HS-27A (cell line): Measurements from ENCODE around the gene IGLON5.

Experiments
- DNase-seq: peaks from one replicate; pipeline ENCODE4 v3.0.0-alpha.2; 2012; ENCODE audit warnings: low read depth, missing footprints

The IGLON5 gene

DNA sequence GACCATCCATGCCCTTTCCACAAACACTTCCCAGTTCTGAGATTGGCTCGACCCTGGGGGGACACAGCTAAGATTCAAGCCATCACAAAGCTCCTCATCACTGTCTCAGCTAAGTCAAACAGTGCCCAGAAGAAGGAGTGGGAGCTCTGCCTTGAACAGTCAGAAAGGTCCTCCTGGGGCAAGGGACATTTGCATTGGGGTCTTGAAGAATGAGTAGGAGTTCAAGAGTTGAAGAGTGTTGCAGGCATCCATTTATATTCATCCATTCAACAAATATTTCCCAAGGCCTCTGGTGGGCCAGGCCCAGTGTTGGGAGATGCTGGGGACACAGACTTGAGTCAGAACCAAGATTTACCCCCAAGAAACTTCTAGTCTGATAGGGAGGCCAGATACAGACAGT, 6.5 kb downstream of the IGLON5 start:
- no peak for DNase-seq

DNA sequence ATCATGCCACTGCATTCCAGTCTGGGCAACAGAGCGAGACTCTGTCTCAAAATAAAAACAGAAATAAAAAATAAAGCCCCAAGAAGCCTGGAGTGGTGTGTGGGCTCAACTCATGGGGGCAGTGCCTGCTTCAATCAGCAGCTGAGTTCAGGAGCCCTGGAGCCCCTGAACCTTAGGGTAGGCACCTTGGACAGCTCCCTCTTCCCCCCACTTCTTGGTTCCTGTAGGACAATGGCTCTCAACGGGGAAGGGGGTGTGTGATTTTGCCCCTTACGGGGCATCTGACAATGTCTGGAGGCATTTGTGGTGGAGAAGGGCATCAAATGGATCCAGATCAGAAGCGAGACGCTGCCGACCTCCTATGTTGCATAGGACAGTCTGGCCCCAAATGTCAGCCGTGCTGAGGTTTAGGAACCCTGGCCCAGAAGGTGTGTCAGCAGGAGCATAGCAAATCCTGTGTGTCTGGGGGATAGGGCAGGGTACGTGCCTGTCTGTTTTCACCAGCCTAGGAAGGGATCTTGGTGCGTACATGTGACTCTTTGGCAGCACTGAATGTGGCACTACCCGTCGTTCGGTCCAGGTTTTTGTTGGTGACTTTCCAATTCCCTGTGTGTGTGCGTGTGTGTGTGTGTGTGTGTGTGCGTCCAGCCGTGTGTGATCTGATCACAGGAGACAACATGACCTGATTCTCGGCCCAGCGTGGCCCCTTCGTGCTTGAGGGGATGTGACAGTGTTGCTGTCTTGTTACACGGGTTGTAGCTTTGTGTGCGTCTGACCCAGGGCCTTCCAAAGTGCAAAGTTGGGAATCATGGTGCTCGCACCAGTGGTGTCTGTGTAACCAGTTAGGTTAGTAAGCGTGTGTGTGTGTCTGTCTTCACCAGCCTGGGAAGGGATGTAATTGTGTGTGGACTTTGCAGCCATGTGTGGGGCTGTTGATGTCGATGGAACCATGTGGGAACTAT, 7.5 kb downstream of the IGLON5 start:
- DNase-seq = no peak

DNA sequence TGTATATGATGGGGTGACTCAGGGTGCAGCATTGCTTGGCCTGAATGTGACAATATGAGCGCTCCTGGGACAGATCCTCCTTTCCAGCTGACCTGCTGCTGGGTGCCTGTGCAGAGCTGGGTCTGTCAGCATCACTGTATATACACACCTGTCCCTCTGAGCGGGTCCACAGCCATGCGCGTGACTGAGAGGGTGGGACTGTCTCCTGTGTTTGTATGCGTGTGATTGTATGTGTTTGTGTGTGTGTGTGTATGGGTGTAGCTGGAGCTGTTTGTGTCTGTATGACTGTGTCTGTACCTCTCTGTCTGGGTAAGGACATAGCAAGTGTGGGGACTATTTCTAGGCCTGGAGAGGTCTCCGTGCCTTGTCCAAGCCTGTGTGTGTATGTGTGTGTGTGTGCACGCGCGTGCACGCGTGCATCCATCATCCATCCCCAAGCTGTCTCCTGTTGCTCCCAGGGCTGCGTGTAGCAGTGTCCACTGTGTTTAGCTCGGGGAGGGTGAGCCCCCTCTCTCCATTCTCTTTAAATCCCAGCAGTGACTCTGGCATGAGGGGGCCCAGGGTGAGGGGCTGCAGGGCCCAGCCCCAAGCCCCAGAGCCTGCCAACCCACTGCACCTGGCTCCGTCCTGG, 8.3 kb downstream of the IGLON5 start:
- no peak for DNase-seq

DNA sequence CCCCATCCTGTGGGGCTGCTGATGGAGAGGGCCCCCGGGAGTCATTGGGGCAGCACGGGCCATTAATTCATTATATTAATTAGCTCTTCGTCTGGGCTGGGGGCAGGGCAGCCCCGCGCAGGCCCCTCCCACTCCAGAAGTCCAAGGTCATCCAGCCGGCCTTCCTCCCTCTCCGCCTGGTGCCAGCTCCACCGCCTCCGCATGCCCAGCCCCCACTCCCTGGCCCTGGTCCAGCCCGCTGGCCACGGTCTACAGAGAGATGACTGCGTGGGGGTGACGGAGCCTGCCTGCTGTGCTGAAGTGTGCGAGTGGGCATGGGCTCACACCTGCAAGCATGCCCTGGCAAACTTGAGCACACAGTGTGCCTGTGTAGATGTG, 8.8 kb downstream of the IGLON5 start:
- no peak for DNase-seq

DNA sequence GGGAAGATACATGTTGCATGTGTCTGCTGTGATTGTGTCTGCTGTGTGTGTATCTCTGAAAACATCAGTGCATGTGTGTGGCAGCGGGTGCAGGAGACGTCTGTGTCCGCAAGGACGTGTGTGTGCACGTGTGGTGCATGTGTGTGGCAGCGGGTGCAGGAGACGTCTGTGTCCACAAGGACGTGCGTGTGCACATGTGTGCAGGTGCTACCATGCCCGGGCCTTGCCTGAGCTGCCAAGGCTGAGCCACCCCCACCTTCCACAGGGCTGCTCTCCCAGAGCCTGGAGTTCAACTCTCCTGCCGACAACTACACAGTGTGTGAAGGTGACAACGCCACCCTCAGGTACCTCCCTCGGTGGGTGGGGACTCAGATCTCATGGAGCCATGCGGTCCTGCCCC, 10.4 kb downstream of the IGLON5 start:
- DNase-seq = no peak

DNA sequence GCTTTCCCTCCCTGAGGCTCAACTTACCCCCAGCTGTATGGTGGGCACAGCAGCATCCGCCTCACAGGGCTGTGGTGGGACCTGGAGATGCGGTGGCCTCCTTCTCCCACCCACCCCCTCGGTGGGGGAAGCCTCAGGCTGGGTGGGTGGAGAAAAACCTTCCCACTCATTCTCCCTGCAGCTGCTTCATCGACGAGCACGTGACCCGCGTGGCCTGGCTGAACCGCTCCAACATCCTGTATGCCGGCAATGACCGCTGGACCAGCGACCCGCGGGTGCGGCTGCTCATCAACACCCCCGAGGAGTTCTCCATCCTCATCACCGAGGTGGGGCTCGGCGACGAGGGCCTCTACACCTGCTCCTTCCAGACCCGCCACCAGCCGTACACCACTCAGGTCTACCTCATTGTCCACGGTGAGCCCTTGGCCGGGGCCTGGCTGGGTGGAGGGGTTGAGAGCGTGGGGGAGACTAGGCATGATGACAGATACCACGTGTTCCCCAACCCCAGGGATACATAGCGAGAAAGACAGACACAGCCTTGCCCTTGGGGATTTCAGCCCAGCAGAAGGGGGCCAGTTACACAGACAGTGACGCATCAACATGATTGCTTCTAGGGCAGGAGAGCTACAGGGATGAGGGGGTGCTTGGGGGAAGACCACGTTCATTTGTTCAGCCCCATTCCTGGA, 12.2 kb downstream of the IGLON5 start:
- DNase-seq = no peak

DNA sequence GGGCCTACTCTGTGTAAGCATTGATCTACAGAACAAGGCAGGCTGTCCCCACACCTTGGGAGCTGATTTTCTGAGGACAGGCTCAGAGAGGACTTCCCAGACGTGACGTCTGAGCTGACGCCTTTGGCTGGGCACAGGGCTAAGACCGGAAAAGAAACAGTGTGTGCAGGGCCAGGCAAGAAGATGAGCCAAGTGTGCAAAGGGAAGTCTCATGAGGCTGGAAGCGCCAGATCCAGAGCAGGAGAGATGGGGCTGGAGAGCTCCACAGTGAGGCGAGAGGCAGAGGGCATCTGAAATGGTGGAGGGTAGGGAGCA, 12.7 kb downstream of the IGLON5 start:
- no peak for DNase-seq

DNA sequence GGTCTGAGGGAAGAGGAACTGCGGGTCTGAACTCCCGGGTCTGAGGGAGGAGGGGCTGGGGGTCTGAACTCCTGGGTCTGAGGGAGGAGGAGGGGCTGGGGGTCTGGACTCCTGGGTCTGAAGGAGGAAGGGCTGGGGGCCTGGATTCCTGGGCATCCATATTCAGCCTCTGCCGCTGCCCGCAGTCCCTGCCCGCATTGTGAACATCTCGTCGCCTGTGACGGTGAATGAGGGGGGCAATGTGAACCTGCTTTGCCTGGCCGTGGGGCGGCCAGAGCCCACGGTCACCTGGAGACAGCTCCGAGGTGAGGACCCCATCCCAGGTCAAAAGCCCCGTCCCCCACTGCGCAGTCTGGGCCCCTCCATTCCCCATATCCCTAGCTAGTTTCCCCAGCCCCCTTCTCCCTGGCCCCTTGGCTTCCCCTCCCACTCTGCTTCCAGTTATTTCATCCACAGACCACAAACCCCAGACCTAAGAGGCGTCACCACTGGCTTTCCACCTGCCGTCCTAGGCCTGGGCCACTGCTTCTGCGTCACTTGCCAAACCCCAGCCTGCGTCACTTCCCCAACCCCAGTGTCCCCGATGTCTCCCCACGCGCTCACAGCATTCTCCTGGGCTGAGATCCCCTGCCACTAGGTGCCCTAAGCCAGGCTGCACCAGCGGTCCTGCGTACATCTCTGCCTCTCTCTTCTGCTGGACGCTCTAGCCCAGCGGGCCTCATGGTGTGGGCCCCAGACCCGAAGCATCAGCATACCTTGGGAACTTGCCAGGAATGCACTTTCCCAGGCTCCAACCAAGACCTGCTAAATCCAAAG, 13.9 kb downstream of the IGLON5 start:
- no peak for DNase-seq

DNA sequence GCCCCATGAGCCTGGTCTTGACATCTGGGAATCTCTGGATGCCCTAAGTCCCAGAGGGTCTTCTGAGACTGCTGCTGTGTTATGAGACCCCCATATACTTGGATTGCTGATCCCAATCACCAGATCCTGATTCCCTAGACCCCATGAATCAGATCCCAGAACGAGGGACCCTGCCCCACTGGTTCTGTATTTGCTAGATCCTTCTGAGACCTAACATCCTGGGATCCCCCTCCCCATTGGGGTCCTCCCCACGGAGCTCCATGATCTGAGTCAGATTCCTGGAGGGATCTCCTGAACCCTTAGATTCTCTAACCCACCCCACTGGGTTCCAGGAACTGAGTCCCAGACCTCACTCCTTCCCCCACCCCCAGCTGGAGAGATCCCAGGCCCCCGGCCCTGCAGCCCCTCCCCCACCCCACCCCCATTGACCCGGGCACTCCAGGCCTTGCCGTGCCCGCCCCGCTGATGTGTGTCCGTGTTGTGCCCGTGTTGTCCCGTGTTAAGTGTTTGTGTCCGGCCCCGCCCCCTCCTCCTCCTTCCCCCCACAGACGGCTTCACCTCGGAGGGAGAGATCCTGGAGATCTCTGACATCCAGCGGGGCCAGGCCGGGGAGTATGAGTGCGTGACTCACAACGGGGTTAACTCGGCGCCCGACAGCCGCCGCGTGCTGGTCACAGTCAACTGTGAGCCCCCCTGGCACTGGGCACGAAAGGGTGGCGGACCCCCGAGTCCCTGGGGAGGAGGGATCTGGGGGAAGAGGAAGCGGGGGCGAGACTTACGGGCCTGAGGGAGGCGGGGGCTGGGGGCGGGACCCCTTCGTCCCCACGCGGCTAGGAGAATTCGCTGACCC, 15.0 kb downstream of the IGLON5 start:
- DNase-seq = no peak

DNA sequence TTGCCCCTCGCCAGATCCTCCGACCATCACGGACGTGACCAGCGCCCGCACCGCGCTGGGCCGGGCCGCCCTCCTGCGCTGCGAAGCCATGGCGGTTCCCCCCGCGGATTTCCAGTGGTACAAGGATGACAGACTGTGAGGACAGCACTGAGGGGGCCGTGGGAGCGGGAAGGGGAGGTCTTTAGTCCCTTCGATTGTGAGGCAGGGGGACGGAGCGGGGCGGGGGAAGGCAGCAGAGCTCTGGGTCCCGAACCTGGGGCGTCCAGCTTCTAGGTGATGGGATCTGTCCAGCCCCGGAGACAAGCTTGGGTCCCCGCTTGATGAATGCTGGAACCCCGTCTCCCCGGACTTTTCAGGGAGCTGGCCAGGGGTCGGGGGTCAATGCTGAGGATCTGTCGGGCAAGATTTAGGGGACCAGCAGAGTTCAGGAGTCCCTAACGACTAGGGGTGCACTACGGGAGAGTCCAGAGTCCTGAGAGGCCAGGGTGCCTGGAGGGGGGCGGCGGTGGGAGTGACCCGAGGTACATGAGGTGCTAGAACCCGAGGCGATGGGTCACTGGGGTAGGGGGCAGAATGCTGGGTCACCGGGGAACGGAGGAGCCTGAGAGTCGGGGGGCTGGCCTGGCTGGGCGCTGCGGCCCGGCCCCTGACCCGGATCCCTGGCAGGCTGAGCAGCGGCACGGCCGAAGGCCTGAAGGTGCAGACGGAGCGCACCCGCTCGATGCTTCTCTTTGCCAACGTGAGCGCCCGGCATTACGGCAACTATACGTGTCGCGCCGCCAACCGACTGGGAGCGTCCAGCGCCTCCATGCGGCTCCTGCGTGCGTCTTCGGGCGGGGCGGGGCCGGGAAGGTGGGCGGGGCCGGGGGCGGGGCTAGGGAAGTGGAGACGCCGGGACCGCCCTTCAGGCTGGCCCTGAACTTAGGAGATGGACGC, 15.9 kb downstream of the IGLON5 start:
- no peak for DNase-seq

DNA sequence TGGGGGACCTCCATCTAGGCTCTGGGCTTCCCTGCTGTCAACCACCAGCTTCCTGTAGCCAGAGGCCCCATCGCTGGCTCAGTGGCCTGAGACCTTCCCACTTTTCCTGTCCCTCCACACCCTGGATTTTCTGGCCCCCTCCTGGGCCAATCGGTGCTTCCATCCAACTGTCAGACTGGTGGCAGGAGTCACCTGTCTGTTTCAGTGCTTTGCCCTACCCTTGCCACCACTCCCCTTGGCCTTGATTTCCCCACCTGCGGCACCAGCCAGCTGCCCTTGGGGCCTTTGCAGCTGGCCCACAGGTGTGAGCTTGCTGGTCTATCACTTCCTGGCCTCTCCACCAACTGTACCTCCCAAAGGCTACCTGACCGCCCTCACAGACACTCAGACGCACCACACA, 18.0 kb downstream of the IGLON5 start:
- DNase-seq = no peak

DNA sequence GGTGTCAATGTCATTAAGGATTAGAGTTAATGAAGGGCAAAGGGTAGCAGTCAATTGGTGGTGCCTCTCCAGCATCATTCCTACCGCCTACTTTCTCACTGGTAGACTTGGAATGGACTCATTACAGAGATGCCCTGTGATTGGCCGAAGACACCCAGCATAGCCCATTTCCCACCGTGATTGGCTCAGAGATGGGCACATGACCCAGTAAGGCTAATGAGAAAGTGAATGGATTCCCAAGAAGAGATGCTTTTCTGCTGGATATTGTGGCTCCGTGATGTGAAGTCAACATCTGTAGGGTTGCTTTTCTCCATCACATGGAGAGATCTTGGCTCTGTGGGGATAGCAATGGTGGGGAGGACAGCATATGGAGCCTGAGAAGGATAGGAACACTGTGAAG, 18.9 kb downstream of the IGLON5 start:
- DNase-seq = no peak

DNA sequence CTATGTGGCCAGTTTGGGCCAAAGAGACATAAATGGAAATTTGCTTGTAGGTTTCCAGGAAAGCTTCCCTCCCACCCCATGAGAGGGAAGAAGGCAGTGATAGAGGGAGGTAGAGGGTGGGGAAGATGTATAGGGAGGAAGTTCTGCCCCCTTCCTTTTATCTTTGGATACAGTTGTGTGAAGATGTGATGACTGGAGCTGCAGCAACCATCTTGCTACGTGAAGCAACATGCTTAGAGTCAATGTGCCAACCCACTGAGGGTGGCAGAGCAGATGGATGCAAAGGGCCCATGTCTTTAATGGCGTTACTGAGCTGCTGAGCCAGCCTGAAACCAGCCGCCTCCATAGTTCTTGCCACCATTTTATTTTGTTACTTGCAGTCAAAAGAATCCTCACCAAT, 19.7 kb downstream of the IGLON5 start:
- no peak for DNase-seq

DNA sequence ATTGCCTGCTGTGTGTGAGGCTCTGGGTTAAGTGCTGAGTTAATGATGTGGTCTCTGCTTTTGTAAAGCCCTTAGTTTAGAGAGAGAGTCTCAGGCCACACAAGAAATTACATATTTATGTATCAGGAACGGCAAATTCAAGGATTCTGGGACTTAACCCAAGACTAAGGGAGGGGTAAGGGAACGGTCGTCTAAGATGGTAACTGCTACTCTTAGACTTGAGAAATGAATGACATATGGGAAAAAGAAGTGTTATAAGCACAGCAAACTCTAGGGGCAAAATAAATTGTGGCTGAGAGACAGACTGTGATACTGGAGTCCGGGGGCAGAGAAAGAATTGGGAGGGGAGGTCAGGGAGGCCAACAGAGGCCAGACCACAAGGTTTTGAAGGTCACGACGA, 20.3 kb downstream of the IGLON5 start:
- DNase-seq = no peak

DNA sequence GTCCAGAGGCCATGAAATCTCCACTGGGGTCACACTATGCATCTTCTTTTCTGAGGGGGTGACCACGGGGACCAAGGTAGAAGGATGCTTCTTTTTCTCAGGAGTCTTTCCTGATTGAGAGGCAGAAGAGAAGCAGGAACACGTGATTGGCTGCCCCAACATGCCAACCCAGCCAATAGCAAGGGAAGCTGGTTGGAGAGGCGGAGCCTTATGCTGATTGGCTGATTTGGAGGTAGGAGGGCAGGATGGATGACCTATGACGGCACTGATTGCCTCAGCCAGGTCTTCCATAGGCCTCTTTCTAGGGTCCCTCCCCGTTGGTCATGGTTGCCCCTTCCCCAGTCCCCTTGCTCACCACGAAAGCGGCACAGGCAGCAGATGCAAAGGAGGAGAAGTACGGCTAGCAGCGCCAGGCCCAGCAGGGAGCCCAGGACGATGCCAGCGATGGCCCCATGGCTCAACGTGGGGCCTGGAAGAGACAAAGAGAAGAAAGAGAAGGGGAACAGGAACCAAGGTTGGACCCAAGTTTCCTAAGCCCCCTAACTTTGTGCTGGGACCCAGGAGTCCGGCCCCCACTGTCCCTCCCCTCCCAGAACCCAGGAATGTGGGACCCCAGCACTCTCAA, 22.5 kb downstream of the IGLON5 start:
- DNase-seq = no peak

DNA sequence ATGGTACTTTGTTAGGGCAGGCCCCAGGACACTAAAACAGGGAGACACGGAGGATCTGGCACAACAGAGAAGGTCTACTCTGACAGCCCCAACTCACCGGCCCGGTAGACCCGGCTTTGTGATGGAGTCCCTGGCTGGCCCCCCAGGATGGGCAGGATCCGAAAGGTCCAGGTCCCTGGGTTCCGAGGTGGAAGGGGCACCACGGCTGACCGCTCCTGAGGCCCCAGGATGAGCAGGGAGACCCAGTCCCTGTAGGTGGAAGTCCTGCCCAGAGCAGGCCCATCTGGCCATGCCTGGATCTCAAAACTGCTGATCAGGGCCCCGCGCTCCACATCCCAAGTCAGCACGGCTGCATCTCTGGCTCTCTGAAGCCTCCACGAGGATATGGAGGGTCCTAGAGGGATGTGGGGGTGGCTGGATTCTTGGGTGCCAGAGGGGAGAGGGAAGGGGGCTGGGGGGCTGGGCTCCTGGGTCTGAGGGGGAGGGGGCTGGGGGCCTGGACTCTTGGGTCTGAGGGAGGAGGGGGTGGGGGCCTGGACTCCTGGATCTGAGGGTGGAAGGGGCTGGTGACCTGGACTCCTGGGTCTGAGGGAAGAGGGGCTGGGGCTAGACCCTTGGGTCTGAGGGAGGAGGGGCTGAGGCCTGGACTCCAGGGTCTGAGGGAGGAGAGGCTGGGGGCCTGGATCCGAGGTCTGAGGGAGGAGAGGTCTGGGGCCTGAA, 25.9 kb downstream of the IGLON5 start:
- no peak for DNase-seq

DNA sequence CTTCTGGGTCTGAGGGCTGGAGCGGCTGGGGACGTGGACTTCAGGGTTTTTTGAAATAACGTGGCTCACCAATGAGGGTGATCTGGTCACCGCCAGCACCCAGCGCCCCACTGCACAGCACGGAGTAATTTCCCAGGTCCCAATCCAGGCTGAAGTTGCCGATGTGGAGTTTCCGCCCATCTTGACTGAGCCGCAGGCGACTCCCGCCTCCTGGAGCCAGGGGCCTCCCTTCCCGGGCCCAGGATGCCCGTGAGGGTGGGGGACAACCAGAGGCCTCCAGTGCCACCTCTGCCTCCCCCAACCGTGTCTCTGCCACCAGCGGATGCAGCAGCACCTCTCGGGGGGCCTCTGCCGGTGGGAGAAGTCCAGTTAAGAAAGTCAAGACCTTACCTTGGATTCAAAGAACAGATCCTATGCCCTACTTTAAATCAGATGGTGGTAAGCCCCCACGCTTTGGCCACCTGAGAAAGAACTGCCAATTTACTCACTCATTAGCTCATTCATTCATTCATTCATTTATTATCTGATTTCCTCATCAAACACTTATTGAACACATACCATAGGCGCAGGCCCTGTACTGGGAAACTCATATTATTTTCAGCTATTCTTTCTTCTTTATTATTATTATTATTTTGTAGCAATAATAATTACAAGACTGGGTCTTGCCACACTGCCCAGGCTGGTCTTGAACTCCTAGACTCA, 26.6 kb downstream of the IGLON5 start:
- DNase-seq = no peak

DNA sequence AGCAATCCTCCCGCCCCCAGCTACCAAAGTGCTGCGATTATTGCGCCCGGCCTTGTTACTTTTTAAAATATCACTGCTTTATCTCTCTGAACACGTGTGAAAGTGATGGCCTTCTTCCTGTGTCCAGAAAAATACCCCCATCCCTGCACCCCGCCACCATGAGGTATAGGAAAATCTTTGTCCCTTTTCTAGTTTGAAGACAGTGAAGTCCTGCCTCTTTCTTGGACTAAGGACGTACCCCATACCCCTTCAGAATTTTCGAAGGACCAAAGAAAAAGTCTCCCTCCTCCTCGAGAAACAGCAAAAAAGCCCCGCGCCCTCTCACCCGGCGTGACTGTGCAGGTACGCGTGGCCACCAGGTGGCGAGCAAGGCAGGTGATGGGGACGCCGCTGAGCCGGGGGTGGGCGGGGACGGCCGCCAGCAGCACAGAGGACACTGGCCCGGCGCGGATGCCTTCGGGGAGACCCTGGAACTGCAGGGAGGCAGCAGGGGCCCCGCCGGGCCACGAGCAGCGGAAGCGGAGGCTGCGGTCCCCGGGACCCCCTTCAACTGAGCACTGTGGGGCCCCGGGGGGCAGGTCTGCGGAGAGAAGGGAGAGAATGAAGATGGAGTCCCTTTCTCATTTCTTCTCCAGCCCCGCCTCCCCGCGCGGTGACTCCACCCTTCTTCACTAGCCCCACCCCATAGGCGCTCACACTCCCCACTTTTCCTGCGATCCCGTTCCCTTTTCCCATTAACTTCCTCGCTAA, 27.3 kb downstream of the IGLON5 start:
- DNase-seq = peak; percentile 34
